GM19240 (cell line): ENCODE measurements around the gene CHSY3.

ENCODE experiments used
- DNase-seq: peaks from one replicate; pipeline ENCODE4 v3.0.0; 2011; ENCODE audit warnings: low spot score; ENCODE audit not compliant: insufficient read length

CHSY3 gene

DNA sequence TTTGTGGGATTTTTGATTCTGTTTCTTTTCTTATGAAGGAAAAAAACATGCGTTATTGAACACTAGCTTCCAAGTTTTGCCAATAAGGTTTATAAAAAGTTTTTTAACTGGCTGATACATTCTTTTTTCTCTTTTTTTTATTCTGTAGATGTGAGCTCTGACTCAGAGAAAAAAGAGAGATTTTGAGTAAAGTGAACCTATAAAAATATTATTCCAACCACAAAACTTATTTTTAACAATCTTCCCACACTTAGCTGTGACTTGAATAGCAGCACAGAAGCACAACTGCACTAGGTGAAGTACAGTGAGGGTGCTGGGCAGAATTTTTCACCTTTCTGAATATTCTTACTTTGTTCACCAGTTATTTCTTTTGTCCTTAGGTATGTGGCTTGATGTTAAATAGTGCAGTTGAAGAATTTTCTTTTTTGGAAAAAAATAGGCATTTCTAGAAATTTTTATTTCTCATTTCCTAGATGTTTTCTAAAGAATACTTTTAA, 41.6 kb downstream of the CHSY3 start:
- DNase-seq, result no peak

DNA sequence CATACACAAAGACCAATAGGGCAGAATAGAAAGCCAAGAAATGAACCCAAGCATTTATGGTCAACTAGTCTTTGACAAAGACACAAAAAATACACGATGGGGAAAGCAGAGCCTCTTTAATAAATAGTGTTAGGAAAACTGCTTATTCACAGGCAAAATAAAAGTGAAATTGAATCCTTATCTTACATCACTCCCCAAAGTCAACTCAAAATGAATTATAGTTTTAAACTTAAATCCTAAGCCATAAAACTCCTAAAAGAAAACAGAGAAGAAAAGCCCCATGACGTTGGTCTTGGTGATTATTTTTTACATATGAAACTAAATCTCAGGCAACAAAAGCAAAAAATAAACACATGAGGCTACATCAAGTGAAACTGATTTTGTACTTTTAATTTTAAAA, 46.8 kb downstream of the CHSY3 start:
- DNase-seq, result no peak

DNA sequence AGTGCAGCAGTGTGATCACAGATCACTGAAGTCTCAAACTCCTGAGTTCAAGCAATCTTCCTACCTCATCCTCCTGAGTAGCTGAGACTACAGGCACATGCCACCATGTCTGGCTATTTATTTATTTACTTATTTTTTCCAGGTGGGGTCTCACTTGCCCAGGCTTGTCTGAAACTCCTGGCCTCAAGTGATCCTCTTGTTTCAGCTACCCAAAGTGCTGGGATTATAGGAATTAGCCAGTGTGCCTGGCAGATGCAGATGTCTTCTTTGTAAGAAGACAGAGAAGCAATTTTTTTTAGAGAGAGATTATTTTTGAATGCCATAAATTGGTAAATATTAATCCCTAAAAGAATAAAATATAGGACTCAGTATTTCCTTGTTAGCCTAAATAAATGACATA, 54.3 kb downstream of the CHSY3 start:
- no peak for DNase-seq

DNA sequence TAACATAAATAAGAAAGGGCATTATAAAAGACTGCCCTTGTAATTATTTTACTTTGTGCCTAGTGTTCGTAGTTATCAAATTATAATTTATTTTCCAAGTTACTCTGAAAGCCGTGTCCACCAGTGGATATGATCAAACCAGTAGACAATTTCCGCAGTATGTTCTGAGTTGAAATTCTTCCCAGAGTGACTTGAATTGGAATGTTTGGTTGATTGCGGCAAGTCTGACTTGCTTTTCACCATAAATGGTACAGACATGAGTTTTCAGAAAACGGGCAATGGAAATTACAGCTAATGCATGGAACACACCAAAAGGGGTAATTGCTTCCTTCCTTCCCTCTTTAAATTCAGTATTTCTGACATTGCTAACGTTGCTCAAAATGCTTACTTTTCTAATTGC, 56.6 kb downstream of the CHSY3 start:
- DNase-seq, result no peak

DNA sequence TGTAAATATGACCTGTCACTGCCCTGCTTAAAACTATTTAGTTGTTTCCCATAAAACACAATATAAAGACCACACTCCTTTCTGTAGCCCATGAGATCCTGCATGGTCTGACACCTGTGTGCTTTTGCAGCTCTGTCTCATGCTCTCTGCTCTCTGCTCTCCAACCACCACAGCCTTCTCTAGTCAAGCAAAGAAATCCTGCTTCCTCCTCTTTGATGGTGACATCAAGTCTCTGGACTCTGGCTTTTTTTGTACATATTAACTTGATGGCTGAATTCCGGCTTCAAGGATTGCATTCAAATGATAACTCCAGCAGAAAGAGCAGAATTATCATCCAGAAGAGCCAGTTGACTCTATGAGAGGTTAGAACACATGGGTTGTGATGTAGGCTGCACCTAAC, 58.2 kb downstream of the CHSY3 start:
- no peak for DNase-seq

DNA sequence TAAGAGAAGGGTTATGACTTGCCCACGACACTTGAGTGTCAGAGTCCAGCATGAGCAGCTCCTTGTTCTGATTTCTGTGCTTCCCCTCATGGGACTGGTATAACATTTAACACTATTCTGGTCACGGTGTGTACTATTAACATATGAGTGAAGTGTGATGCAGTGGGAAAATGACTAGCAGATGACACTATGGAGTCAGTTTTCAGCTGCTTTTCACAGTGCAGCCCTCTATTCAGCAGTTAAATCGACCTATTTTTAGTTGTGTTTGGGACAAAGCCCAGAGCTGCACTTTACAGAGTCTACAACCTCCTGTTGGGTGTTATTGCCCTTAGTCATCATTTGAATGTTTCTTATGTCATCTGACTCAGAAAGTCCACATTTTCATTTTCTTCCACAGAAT, 59.1 kb downstream of the CHSY3 start:
- DNase-seq, result no peak

DNA sequence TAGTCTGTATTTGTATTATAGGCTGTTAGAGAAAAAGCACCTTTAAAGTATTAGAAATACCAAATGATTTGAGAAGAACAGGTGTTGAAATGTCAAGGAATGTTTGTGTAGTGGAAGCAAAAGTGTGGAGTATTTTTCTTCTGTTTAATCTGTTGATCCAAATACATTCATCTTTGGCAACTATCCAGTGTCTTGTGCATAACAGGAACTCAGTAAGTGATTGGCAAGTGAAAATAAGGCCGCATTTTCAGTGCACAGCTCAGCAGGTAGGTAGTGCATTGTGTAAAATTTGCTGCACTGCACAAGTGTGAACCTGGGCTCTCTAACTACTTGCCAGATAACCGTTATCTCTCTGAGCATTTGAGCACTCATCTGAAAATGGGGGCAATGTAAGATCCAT, 61.8 kb downstream of the CHSY3 start:
- no peak for DNase-seq

DNA sequence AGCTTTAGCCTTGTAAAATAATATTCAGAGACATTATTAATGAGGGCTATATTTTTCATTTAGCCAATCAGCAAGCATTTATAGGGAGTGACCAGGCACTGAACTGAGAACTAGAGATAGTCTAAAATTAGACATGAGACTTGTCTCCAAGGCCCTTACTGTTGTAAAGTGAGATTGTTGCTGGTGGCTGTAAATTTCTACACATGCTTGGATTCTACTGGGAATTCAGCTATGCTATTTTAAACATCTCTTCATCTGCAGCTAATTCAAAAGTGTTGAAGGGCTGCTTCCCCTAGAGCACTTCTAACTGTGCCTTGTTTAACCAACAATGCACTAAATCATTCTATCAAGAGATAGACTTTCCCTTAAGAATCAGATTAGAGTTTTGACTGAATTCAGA, 67.4 kb downstream of the CHSY3 start:
- no peak for DNase-seq

DNA sequence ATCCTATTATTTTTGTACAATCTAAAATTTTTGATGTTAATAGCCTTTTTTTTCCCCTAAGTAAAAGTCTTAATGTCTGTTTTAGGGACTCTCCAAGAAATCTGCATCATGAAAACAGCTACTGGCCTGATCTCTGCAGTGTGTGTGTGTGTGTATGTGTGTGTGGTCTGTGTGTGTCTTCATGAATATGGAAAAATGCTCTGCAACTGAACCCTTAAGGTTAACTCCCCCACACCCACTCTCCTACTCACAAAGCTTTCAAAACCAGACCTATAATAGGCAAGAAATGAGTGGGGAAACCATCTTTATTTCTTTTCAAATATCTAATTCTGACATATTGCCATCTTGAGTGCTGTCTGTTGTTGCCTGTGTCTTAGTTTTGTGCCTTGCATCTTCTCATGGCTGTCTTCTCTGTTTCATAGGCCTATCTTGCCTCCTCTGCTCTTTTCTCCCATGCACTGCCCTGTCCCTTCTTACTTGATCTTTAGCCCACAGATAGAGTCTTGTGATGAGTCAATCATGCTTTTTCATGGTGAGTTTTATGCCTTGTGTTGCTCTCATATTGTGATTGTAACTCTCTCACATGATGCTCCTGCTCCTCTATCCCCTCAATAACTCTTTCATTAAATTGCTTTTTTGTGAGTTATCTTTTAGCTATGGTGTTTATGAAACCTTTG, 68.3 kb downstream of the CHSY3 start:
- DNase-seq, result no peak

DNA sequence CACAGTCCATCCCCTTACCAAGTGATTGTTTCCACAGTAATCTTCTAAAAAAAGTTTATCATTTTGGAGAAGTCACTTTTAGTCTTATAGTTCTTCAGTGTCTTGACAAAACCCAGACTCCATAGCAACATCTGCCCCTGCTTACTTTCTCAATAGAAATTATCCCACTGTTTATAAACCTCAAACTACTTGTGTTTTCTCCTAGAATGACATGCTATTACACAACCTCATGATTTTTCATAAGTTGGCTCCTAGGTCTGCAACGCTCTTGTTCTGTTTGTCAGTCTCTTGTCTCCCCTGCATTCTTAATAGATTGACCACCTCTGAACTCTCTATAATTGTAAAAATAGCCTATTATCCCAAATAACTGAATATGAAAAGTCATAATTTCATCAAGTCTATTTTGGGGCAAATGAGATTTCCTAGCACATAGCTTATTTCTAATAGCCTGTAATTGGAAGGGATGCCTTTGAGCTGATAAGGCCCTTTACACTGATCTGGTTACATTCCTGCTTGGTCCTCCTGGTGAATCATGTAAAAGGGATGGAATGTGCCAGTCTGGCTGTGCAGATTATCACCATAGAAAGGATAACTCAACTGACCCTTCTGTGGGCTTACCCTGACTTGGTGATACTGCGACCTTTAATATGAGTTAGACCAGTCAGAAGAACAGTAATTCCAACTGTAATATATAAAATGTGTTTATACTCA, 69.6 kb downstream of the CHSY3 start:
- no peak for DNase-seq

DNA sequence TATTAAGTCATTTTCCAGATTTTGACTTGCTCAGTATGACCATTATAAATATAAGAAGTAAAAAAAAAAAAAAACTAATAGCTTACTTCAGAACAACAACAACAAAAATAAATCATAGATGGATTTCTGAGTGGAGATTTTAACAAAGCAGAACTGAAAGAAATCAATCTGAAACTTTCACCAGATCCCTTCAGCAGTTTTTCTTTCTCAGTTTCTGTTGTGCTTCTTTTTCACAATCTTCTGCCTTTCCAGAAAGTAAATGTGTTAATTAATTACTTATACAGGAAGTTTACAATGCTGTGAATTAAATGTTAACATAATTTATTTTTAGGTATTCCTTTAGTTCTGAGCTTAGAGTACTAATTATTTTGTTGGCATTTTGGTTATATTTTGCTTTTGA, 73.5 kb downstream of the CHSY3 start:
- DNase-seq, result no peak

DNA sequence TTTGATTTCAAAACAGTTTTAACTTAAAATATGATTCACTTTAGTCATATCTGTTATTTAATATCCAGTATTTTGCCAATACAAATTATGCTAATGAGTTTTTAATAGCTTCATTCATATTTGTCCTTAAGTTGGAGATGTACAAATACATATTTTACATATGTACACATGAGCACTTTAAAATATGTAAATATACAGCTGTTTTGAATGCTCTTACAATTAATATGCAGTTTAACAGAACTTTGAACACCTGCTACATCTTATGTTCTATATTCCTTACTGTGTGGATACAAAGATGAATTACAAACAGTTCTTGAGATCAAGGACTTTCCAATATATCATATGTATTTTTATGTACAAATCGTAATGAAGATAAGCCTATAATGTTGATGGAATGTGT, 74.0 kb downstream of the CHSY3 start:
- DNase-seq, result no peak

DNA sequence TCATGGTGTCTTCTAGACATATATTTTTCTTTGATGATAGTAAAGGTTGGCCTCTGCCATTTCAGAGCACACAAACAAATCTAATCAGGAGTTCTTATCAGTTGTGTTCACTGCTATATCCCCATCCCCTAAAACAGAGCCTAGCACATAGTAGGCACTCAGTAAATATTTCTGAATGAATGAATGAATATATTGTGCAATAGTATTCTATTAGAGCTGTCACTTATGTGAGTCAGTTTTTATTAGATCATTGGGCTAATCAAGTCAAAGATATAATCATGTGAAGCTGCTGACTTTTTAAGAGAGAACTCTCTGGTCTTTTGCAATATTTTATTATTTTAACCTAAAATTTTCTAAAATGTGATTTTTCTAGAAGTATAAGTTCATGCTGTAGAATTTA, 84.2 kb downstream of the CHSY3 start:
- DNase-seq, result no peak

DNA sequence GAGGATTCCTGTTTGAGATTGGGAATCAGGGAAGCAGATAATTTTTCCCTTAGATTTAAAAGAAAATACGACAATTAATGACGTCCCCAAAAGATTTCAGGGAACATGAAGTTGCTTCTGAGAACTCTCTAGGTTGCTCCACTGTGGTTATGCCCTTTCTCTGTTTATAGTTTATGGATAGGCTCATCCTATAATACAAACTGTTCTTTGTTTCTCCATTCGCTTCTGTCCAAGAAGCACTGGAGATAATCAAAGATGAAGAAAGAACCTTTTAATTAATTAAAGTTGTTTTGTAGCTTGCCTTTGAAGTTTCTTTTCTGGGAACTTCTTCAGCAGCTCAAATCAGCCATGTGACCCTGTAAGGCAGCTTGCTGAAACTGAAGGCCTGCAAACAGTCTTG, 87.5 kb downstream of the CHSY3 start:
- DNase-seq, result no peak

DNA sequence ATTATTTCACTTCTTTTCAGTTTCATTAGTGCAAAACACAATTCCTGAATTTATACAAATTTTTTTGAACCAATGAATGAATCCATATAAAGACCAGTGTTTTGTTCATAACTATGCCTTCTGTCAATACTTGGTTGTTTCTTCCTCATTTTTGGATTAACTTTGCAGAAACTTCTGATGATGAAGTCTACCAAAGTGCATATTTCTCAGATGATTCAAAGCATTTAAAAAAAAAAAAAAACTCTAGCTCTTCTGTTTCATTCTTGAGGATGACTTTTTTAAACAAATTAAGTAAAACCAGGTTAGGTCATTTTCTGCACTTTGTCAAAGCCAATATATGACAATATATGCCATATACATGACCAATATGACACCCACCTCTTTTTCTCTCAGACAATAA, 92.6 kb downstream of the CHSY3 start:
- DNase-seq, result no peak

DNA sequence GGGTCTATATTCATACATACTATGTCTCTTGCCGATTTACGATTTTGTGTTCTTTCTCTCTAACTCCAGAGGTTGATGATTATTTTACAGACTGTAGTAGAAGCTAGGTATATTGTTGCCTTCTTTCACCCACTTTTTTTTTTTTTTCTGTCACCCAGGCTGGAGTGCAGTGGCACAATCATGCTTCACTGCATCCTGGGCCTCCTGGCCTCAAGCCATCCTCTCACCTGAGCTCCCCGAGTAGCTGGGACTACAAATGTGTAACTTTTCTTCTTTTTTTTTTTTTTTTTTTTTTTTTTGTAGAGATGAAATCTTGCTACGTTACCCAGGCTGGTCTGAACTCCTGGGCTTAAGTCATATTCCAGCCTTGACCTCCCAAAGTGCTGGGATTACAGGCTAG, 96.2 kb downstream of the CHSY3 start:
- DNase-seq, result no peak

DNA sequence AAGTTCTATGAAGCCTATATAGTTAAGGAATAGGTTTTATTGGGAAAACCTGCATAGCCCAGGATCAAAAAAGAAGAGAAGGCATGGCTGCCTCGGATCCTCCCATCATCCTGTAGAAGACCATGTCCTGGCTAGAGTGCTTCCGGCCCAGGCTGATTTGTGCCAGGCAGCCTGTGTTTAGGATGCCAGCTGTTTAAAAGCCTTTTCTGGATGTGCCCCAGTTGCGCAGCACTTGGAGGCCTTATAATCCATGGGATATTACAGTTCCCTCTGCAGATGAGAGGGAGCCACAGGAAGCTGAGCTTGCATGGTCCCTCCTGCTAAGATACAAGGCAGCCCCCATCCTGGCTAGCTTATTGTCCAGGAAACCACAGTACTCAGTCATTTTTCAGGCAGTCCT, 97.9 kb downstream of the CHSY3 start:
- no peak for DNase-seq

DNA sequence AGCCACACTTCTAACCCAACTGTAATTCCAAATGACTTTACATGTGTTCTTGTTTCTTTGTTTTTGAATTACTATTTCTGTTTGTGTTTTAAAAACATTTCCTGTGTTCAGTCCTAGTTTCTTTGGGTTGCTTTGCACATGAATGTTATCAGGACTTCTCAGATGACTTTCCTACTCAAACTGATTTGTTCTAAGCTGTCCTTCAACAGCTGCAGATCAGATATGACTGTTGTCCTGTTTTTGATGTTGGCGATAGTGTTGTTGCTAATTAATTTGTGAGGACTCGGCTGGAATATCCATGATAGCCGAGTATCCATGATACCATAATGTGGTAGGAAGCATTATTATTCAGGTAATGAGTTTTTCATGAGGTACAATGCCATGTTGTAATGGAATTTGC, 98.6 kb downstream of the CHSY3 start:
- no peak for DNase-seq

DNA sequence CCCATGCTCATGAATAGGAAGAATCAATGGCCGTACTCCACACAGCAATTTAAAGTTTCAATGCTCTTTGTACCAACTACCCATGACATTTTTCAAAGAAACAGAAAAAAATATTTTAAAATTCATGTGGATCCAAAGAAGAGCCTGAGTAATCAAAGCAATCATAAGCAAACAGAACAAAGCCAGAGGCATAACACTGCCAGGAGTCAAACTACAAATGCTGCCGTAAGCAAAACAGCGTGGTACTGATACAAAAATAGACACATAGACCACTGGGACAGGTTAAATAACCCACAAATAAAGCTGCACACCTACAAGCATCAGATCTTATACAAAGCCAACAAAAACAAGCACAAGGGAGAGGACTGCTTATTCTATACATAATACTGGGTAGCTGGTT, 107.7 kb downstream of the CHSY3 start:
- DNase-seq, result no peak

DNA sequence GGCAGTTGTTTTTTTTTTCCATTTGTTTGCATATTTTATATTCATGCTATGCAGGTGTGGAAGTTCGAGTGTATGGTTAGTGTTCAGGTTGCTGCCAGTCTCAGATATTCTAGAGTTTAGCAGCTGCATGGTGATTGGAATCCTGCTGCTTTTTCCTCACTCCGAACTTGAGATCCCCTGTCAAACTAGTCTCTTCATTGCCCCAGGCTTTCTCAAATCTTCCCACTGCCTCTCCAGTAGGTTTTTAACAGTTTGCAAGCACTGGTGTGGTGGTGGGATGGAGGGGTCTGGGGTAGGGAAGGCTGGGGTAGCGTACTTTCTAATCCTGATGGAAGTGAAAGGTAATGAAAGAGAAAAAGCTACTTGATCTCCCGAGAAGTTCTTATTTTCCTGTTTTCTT, 112.9 kb downstream of the CHSY3 start:
- DNase-seq, result no peak

DNA sequence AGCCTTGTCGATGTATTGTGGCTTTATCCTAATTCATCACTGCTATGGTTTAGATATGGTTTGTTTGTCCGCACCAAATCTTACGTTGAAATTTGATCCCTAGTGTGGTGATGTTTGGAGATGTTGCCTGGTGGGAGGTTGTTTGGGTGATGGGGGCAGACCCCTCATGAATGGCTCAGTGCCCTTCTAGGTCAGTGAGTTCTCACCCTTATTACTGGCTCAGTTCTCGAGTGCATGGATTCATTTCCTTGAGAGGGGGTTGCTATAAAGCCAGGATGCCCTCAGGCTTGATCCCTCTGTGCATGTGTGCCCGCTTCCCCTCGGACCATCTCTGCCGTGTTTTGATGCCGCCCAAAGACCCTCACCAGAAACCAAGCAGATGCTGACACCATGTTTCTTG, 114.4 kb downstream of the CHSY3 start:
- DNase-seq, result no peak

DNA sequence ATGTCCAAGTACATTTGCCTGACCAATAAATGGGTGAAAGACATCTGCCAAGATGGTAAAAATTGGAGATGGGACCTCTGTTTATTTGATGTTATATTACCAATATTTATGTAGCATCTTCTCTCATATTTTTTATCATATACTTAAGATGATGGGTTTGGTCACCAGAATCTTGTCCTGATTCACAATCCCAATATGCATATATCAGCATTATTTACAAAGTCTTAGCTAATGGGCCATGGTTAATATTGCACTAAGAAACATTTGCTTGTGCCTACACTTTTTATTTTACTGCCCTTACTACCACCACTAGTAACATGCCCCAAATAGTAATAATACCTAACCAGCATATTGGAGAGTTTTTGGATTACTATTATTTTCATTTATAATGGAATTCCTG, 116.7 kb downstream of the CHSY3 start:
- DNase-seq, result no peak

DNA sequence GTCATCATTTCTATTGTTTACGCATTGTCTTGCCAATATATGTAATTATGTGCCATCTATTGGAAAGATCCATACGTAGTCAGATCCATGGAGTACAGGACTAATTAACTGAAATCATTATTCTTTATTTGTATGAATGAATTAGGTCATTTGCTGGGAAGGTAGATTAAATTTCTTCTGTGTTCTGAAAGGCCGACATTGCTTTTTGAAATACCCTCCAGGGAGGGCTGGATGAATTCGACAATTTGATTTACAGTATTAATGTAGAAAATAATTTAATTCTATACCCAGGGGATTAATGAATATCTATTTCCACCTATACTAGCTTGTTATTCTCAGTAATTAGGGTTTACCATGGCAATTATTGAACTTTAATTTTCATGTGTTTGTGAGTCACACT, 117.6 kb downstream of the CHSY3 start:
- DNase-seq, result no peak
